H1 (cell line): Measurements from ENCODE around the gene DDX60. TPM values are rescaled to one million over a fixed set of nuclear protein-coding genes. Genes with fewer than 3 reads are reported as not detected.

Experiments
- CTCF ChIA-PET: fragments of 300-600 bp; sonication (Branson Sonifier 250); formaldehyde crosslinking; loops from one replicate; lab custom pipeline; 2021; ENCODE audit not compliant: partially characterized antibody; lab: Charles Lee
- POLR2A ChIA-PET: fragments of 300-600 bp; sonication (Branson Sonifier 250); formaldehyde crosslinking; loops from one replicate; lab custom pipeline; 2021; ENCODE audit warnings: inconsistent platforms; ENCODE audit not compliant: partially characterized antibody; lab: Charles Lee
- DNase-seq, 2 experiments: peaks; one replicate each; pipeline versions ENCODE4 v3.0.0 to v3.0.0-alpha.2; 2010 to 2022; ENCODE audit warnings: low spot score in 2 of 2, low read depth in 1 of 2, mixed read lengths in 1 of 2
- FAIRE-seq: peaks from 2 replicates; lab custom pipeline; 2011; peaks lifted over from hg19 to GRCh38; lab: Jason Lieb, UNC
- H2AFZ ChIP-seq: 2 replicates; pipeline ENCODE4 v1.8.1; 2012; ENCODE audit warnings: low read length, inconsistent platforms
- H2AK5ac ChIP-seq: 2 replicates; pipeline ENCODE4 v1.6.1; 2013; ENCODE audit warnings: low read depth, low read length
- H2BK120ac ChIP-seq: replicated peaks from 2 replicates; pipeline ENCODE3; 2013; ENCODE audit warnings: low read depth, low read length, inconsistent platforms
- H2BK12ac ChIP-seq: 2 replicates; pipeline ENCODE4 v1.6.1; 2013; ENCODE audit warnings: low read depth, low read length
- H2BK15ac ChIP-seq: 2 replicates; pipeline ENCODE4 v1.6.1; 2013; ENCODE audit warnings: low read length
- H2BK20ac ChIP-seq: 2 replicates; pipeline ENCODE4 v1.6.1; 2013; ENCODE audit warnings: low read length
- H2BK5ac ChIP-seq: 2 replicates; pipeline ENCODE4 v1.6.1; 2013; ENCODE audit warnings: low read depth, low read length
- H3K14ac ChIP-seq: 2 replicates; pipeline ENCODE4 v1.6.1; 2013; ENCODE audit warnings: inconsistent platforms; ENCODE audit not compliant: insufficient read length
- H3K18ac ChIP-seq: 2 replicates; pipeline ENCODE4 v1.6.1; 2013; ENCODE audit warnings: low read length; ENCODE audit errors: extremely low read depth
- H3K23ac ChIP-seq: 2 replicates; pipeline ENCODE4 v1.6.1; 2013; ENCODE audit warnings: inconsistent platforms; ENCODE audit not compliant: insufficient read length
- H3K23me2 ChIP-seq: 2 replicates; pipeline ENCODE4 v1.6.1; 2013; ENCODE audit warnings: low read depth, low read length
- H3K27ac ChIP-seq: 2 replicates; pipeline ENCODE4 v1.6.1; 2011; ENCODE audit warnings: low read depth, low read length, inconsistent platforms
- H3K27me3 ChIP-seq, 4 experiments: replicated peaks in 1 of 4; 1 replicate in 1 of 4; 2 replicates in 3 of 4; pipeline versions ENCODE4 v1.6.1 to v1.8.1; 2011 to 2013; ENCODE audit warnings: low read length in 3 of 4, mild to moderate bottlenecking in 3 of 4, inconsistent platforms in 2 of 4, mixed read lengths in 2 of 4, moderate library complexity in 1 of 4; ENCODE audit not compliant: control insufficient read depth in 3 of 4, insufficient read depth in 3 of 4; ENCODE audit errors: extremely low read depth in 1 of 4
- H3K36me3 ChIP-seq, 4 experiments: 2 replicates each; pipeline versions ENCODE4 v1.6.1 to v1.8.1; 2011 to 2013; ENCODE audit warnings: mild to moderate bottlenecking in 4 of 4, low read length in 3 of 4, moderate library complexity in 2 of 4, control low read depth in 1 of 4, inconsistent platforms in 1 of 4; ENCODE audit not compliant: insufficient read depth in 4 of 4, control insufficient read depth in 2 of 4
- H3K4ac ChIP-seq: replicated peaks from 2 replicates; pipeline ENCODE3; 2013; ENCODE audit warnings: low read length, low read depth, mixed read lengths, inconsistent platforms; ENCODE audit not compliant: insufficient read length
- H3K4me1 ChIP-seq, 4 experiments: replicated peaks in 1 of 4; 1 replicate in 1 of 4; 2 replicates in 3 of 4; pipeline versions ENCODE4 v1.6.1 to v1.8.1; 2011 to 2013; ENCODE audit warnings: low read length in 3 of 4, inconsistent platforms in 2 of 4, mixed read lengths in 1 of 4; ENCODE audit not compliant: insufficient read depth in 4 of 4, control insufficient read depth in 3 of 4
- H3K4me2 ChIP-seq, 2 experiments: 2 replicates each; pipeline versions ENCODE4 v1.6.1 to v1.8.1; 2011 to 2013; ENCODE audit warnings: low read depth in 2 of 2, low read length in 2 of 2, control low read depth in 1 of 2, inconsistent platforms in 1 of 2, mild to moderate bottlenecking in 1 of 2; ENCODE audit not compliant: insufficient read depth in 1 of 2
- H3K4me3 ChIP-seq, 4 experiments: fragments of 200-600, 300-600 bp in 1 of 4; sonication (generic), shearing (Covaris generic), sonication (Bioruptor Twin) in 1 of 4; 2 replicates each; pipeline versions ENCODE4 v1.5.1 to v1.8.1; 2011 to 2016; ENCODE audit warnings: low read length in 4 of 4, low read depth in 3 of 4, control low read depth in 2 of 4, inconsistent platforms in 2 of 4, mild to moderate bottlenecking in 2 of 4, mixed read lengths in 1 of 4, moderate library complexity in 1 of 4; ENCODE audit not compliant: insufficient read depth in 2 of 4; ENCODE audit errors: extremely low read depth in 1 of 4
- H3K56ac ChIP-seq: replicated peaks from 2 replicates; pipeline ENCODE3; 2013; ENCODE audit warnings: low read depth, mild to moderate bottlenecking, mixed read lengths, low read length, inconsistent platforms; ENCODE audit not compliant: insufficient read length
- H3K79me1 ChIP-seq: 2 replicates; pipeline ENCODE4 v1.6.1; 2013; ENCODE audit warnings: low read depth, low read length, control low read depth
- H3K79me2 ChIP-seq, 2 experiments: 2 replicates each; pipeline versions ENCODE4 v1.6.1 to v1.8.1; 2012 to 2013; ENCODE audit warnings: low read length in 2 of 2, mild to moderate bottlenecking in 2 of 2, inconsistent platforms in 1 of 2; ENCODE audit not compliant: insufficient read depth in 2 of 2, control insufficient read depth in 1 of 2
- H3K9ac ChIP-seq, 4 experiments: replicated peaks in 1 of 4; 1 replicate in 1 of 4; 2 replicates in 3 of 4; pipeline versions ENCODE4 v1.6.1 to v1.8.1; 2011 to 2013; ENCODE audit warnings: low read depth in 3 of 4, low read length in 3 of 4, control low read depth in 2 of 4, mild to moderate bottlenecking in 2 of 4, moderate library complexity in 2 of 4, inconsistent platforms in 1 of 4; ENCODE audit errors: extremely low read depth in 1 of 4
- H3K9me3 ChIP-seq, 2 experiments: 2 replicates each; pipeline versions ENCODE4 v1.6.1 to v1.8.1; 2012 to 2013; ENCODE audit warnings: mild to moderate bottlenecking in 2 of 2, moderate library complexity in 2 of 2, control low read depth in 1 of 2, inconsistent platforms in 1 of 2, low read depth in 1 of 2, low read length in 1 of 2, mixed read lengths in 1 of 2; ENCODE audit not compliant: insufficient read depth in 2 of 2
- H4K20me1 ChIP-seq, 2 experiments: replicated peaks in 1 of 2; 2 replicates each; pipeline versions ENCODE3 to v1.8.1; 2011 to 2013; ENCODE audit warnings: inconsistent platforms in 2 of 2, low read length in 2 of 2, mild to moderate bottlenecking in 1 of 2; ENCODE audit not compliant: insufficient read depth in 2 of 2, control insufficient read depth in 1 of 2
- H4K5ac ChIP-seq: 2 replicates; pipeline ENCODE4 v1.6.1; 2013; ENCODE audit warnings: low read length, low read depth, mixed read lengths, inconsistent platforms; ENCODE audit not compliant: insufficient read length
- H4K8ac ChIP-seq: 2 replicates; pipeline ENCODE4 v1.8.0; 2013; ENCODE audit warnings: mild to moderate bottlenecking, moderate library complexity, low read length, inconsistent platforms; ENCODE audit not compliant: insufficient read depth; ENCODE audit errors: extremely low read depth
- H4K91ac ChIP-seq: replicated peaks from 2 replicates; pipeline ENCODE3; 2013; ENCODE audit warnings: low read length, mixed read lengths, inconsistent platforms; ENCODE audit not compliant: insufficient read length
- E2F6 ChIP-seq: IDR thresholded peaks from 2 replicates; pipeline ENCODE4 v1.6.1; 2012; ENCODE audit warnings: inconsistent platforms
- SAP30 ChIP-seq: fragments of 300-600 bp; sonication (generic); IDR thresholded peaks from 2 replicates; pipeline ENCODE4 v1.7.1; 2012; ENCODE audit warnings: low read length, moderate library complexity, mild to moderate bottlenecking, inconsistent platforms; ENCODE audit not compliant: insufficient read depth, insufficient replicate concordance
- SIRT6 ChIP-seq: IDR thresholded peaks from one replicate; pipeline ENCODE4 v1.7.1; 2012; ENCODE audit warnings: low read length, inconsistent platforms
- WGBS, 2 experiments: shearing (Covaris generic) in 1 of 2; methylation state at CpG; one replicate each; pipeline versions ENCODE4 v1.1.6 to v1.1.7; 2013 to 2015; ENCODE audit warnings: low lambda C conversion rate in 2 of 2, mixed read lengths in 2 of 2, inconsistent platforms in 1 of 2, low coverage in 1 of 2, missing lambda C conversion rate in 1 of 2; ENCODE audit not compliant: insufficient replicate concordance in 2 of 2, insufficient coverage in 1 of 2, insufficient read length in 1 of 2; ENCODE audit errors: extremely low coverage in 1 of 2, missing lambda C conversion rate in 1 of 2; 5-methylcytosine and 5-hydroxymethylcytosine counted together
- polyA plus RNA-seq, 7 experiments: library from polyadenylated mRNA; depleted of rRNA in 3 of 7; stranded (reverse) in 5 of 7; unstranded in 2 of 7; fragments of >200 nt in 5 of 7; fragments of 200-250 nt in 2 of 7; gene quantifications; 1 replicate in 5 of 7; 2 replicates in 1 of 7; 4 replicates in 1 of 7; pipeline versions ENCODE4 v1.2.1 to v1.2.3, GENCODE V29; 2011 to 2013; ENCODE audit warnings: missing spikeins in 2 of 7, mixed read lengths in 2 of 7
- total RNA-seq: library from RNA; stranded (reverse); fragmentation: NEBNext Ultra II Directional; extraction: Animal tissue kit (Norgen Biotek cat#: 25700); gene quantifications from 2 replicates; pipeline ENCODE4 v1.2.1, GENCODE V29; 2021

Gene DDX60
- total and polyA plus RNA-seq, 2 of the 8 experiments (the other 6 are each of a cell fraction or from before 2014, with no cell fraction given): 1.00 to 1.6 TPM

- H3K23ac ChIP-seq: no peak overlapping the region
- H2BK15ac ChIP-seq: no peak overlapping the region
- no peak overlapping the region for H3K14ac ChIP-seq
- no peaks in the 10 kb centered on the region for H3K79me2 ChIP-seq
- no peaks in the 10 kb centered on the region for H3K79me1 ChIP-seq
- CTCF ChIA-PET: interaction anchor here (0.6 kb wide), 1 partner anchor 1245 kb away, joined by 3 read pairs; no protein-coding TSS in a partner anchor
- FAIRE-seq (no peak), DNase-seq (no peak)
- no peak overlapping the region for H2BK120ac ChIP-seq
- no peak overlapping the region for H2AFZ ChIP-seq
- 98% methylated on average over 3 of the region's 3 CpGs; no CpG with 5 or more reads in 1 of the 2 experiments for WGBS, 2 experiments
- no peak overlapping the region for H2BK12ac ChIP-seq
- no peak overlapping the region for H4K5ac ChIP-seq
- H3K4ac ChIP-seq: no peak overlapping the region
- no peak overlapping the region for H3K56ac ChIP-seq
- no peak overlapping the region for H3K18ac ChIP-seq
- no peak overlapping the region for H2BK20ac ChIP-seq
- H3K9me3 ChIP-seq: peaks cover 0 to 3% of the 10 kb centered on the region in 2 experiments; a peak in 1 of 4 replicates
- H3K27me3 ChIP-seq: no peaks in the 10 kb centered on the region
- no peaks in the 10 kb centered on the region for H3K23me2 ChIP-seq
- H4K8ac ChIP-seq: no peak overlapping the region
- no peak overlapping the region for H3K4me2 ChIP-seq
- no peaks in the 10 kb centered on the region for H3K36me3 ChIP-seq
- no peaks in the 10 kb centered on the region for H3K4me1 ChIP-seq
- H3K4me3 ChIP-seq: no peak overlapping the region
- no peak overlapping the region for H2BK5ac ChIP-seq
- TF ChIP-seq SIRT6 (no peak), E2F6 (no peak), SAP30 (no peak)
- TF ChIP-seq, all 59 proteins: peak for 0
- H3K9ac ChIP-seq: no peak overlapping the region
- POLR2A ChIA-PET: no interaction called here
- H4K20me1 ChIP-seq: no peaks in the 10 kb centered on the region
- no peak overlapping the region for H4K91ac ChIP-seq
- H3K27ac ChIP-seq: no peak overlapping the region
- no peak overlapping the region for H2AK5ac ChIP-seq
Observed at GRCh38 chr4:168248176-168248710, 70.3 kb downstream of the DDX60 start.
